RWPE1 (cell line): ENCODE measurements around the gene VCPKMT.

Experiments used
- CTCF ChIA-PET: fragments of 350-600 bp; sonication (Branson Sonifier 250); formaldehyde crosslinking; extraction: SDS; loops from one replicate; lab custom pipeline; 2021; lab: Yijun Ruan, JAX
- POLR2A ChIA-PET: fragments of 400-600 bp; formaldehyde crosslinking; extraction: SDS; loops from one replicate; lab custom pipeline; 2020; ENCODE audit warnings: antibody characterized with exemption; ENCODE audit not compliant: low non-redundant PET; lab: Yijun Ruan, JAX
- DNase-seq: peaks from one replicate; pipeline ENCODE4 v3.0.0; 2012; ENCODE audit warnings: low spot score
- H3K27ac ChIP-seq: fragments of 450-650 bp; 2 replicates; pipeline ENCODE4 v1.5.1; 2017
- CTCF ChIP-seq: fragments of 450-650 bp; conservative IDR thresholded peaks from 2 replicates; pipeline ENCODE4 v1.5.1; 2017; ENCODE audit warnings: low read depth, mild to moderate bottlenecking

VCPKMT gene

GRCh38 chr14:50089208-50089607 lies 27.2 kb downstream of the VCPKMT start:
- TF ChIP-seq CTCF = no peak
- ChIA-PET CTCF (no interaction called here), POLR2A (no interaction called here)
- H3K27ac ChIP-seq = no peak overlapping the region
- no peak for DNase-seq

- ChIA-PET POLR2A (no interaction called here), CTCF (interaction anchor here (0.6 to 0.8 kb wide), 2 partner anchors 227 to 784 kb away, joined by 3 read pairs; no protein-coding TSS in a partner anchor)
- DNase-seq = no peak
- no peak overlapping the region for H3K27ac ChIP-seq
- TF ChIP-seq CTCF = no peak
Measured at GRCh38 chr14:50088731-50089130, 27.6 kb downstream of the VCPKMT start.

- ChIA-PET CTCF (interaction anchor here (0.6 to 0.8 kb wide), 2 partner anchors 226 to 783 kb away, joined by 3 read pairs; no protein-coding TSS in a partner anchor), POLR2A (no interaction called here)
- TF ChIP-seq CTCF = no peak
- H3K27ac ChIP-seq = no peak overlapping the region
- DNase-seq = no peak
Measured at GRCh38 chr14:50088117-50088515, 28.3 kb downstream of the VCPKMT start.

GRCh38 chr14:50087341-50088116 lies 28.8 kb downstream of the VCPKMT start:
- no peak for DNase-seq
- ChIA-PET CTCF (interaction anchor here (0.8 kb wide), 1 partner anchor 225 kb away, joined by 3 read pairs; no protein-coding TSS in a partner anchor), POLR2A (no interaction called here)
- H3K27ac ChIP-seq = no peak overlapping the region
- TF ChIP-seq CTCF = no peak

- TF ChIP-seq CTCF = no peak
- no peak for DNase-seq
- CTCF ChIA-PET = interaction anchor here (0.7 to 2.1 kb wide), 2 partner anchors 106 to 224 kb away, joined by 3 to 7 read pairs; no protein-coding TSS in a partner anchor
- POLR2A ChIA-PET = no interaction called here
- H3K27ac ChIP-seq = no peak overlapping the region
Measured at GRCh38 chr14:50086321-50086711, 30.1 kb downstream of the VCPKMT start.

GRCh38 chr14:50085570-50086320 lies 30.6 kb downstream of the VCPKMT start:
- no peak overlapping the region for H3K27ac ChIP-seq
- ChIA-PET CTCF (interaction anchor here (0.6 to 2.1 kb wide), 2 partner anchors 25 to 223 kb away, joined by 3 to 7 read pairs; no protein-coding TSS in a partner anchor), POLR2A (no interaction called here)
- no peak for DNase-seq
- TF ChIP-seq CTCF = no peak
